GM13977 (cell line): ENCODE measurements around the gene DCC.

ENCODE experiments used
- DNase-seq: peaks from one replicate; pipeline ENCODE4 v3.0.0; 2012; ENCODE audit warnings: low spot score
- in situ Hi-C: fragments of 300-500 bp; cut with MboI; formaldehyde crosslinking; loops from one replicate; pipeline ENCODE4 v1.12.0; 2022; ENCODE audit warnings: low sequenced_read_pairs, low pct_unique_long_range_greater_than_20kb, mixed read lengths, inconsistent platforms; ENCODE audit not compliant: unreplicated experiment
- TF ChIP-seq, protein P1 (sequence below): IDR thresholded peaks from 2 replicates; pipeline ENCODE4 v1.5.1; 2012; ENCODE audit warnings: mild to moderate bottlenecking, control low read depth; ENCODE audit not compliant: insufficient read depth; ENCODE audit errors: extremely low read depth, missing control alignments

Gene DCC

GRCh38 chr18:52750995-52751394 is 411.0 kb downstream of the DCC start:
- TF ChIP-seq, protein P1, sequence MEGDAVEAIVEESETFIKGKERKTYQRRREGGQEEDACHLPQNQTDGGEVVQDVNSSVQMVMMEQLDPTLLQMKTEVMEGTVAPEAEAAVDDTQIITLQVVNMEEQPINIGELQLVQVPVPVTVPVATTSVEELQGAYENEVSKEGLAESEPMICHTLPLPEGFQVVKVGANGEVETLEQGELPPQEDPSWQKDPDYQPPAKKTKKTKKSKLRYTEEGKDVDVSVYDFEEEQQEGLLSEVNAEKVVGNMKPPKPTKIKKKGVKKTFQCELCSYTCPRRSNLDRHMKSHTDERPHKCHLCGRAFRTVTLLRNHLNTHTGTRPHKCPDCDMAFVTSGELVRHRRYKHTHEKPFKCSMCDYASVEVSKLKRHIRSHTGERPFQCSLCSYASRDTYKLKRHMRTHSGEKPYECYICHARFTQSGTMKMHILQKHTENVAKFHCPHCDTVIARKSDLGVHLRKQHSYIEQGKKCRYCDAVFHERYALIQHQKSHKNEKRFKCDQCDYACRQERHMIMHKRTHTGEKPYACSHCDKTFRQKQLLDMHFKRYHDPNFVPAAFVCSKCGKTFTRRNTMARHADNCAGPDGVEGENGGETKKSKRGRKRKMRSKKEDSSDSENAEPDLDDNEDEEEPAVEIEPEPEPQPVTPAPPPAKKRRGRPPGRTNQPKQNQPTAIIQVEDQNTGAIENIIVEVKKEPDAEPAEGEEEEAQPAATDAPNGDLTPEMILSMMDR, result no peak
- in situ Hi-C loops, result no loop called here
- no peak for DNase-seq

DNA sequence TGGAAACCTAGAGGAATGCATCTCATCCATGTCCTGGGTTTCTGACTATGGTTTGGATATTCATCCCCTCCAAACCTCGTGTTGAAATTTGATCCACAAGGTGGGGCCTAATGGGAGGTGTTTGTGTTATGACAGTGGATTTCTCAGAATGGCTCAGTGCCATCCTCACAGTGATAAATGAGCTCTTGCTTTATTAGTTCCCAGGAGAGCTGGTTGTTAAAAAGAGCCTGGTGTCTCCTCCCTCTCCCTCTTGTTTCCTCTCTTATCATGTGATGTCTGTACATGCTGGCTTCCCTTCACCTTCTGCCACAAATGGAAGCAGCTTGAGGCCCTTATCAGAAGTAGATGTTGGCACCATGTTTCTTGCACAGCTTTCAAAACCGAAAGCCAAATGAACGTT is 424.3 kb downstream of the DCC start:
- TF ChIP-seq, protein P1, result no peak
- in situ Hi-C loops, result no loop called here
- no peak for DNase-seq

DNA sequence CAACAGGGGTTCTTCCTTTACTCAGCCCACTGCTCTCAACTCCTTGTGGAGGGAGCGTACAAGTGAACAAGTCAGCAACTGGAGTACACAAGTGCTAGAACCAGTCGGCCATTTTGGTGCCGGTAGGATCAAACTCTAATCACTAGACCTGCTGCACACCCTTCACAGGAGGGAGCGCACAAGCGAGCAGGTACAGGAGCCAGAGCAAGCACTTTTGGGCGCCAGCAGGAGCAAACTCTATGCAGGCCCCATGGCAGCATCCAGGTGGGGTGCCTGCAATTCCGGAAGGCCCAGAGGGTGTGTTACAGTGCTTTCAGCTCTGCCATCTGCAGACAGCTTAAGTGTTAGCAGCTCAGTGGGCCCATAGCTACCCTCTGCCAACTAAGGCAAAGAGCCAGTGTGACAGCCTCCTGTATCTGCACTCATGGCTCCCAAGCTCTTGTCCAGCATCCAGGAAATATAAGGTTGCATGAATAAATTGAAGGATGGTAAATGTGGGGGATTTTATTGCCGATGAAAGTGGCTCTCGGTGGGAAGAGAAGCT is 426.1 kb downstream of the DCC start:
- no peak for DNase-seq
- TF ChIP-seq, protein P1, result no peak
- in situ Hi-C loops, result no loop called here

DNA sequence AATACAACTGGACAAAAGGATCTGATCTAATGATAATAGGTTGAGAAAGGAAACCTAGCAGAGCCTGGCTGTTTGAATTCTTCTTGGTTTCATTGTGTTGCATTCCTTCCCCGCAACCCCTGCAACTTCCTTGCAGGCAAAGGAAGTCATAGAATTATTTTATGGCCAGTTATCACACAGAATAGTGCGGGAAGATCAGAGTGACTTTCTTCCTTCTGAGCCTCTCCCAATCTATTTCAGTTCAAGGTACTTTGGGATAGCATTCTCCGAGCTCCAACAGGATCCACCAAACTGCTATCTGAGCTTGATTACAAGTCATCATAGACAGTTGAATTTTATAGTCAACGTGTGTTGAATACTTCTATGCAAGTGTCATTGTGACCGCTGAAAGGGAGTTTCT is 441.1 kb downstream of the DCC start:
- no peak for DNase-seq
- TF ChIP-seq, protein P1, result no peak

GRCh38 chr18:52791321-52791720 is 451.3 kb downstream of the DCC start:
- TF ChIP-seq, protein P1, result no peak
- no peak for DNase-seq
- in situ Hi-C loops, result no loop called here

More for the DNA sequence above, 441.1 kb downstream of the DCC start:
- in situ Hi-C loops, result no loop called here

GRCh38 chr18:52812834-52813233 is 472.8 kb downstream of the DCC start:
- in situ Hi-C loops, result no loop called here
- TF ChIP-seq, protein P1, result no peak
- DNase-seq, result no peak

GRCh38 chr18:52813635-52814416 is 473.8 kb downstream of the DCC start:
- TF ChIP-seq, protein P1, result no peak
- in situ Hi-C loops, result no loop called here
- DNase-seq, result no peak
